ENCODE results near the gene LRRC4C. TPM values are rescaled to one million over a fixed set of nuclear protein-coding genes. Genes with fewer than 3 reads are reported as not detected.

The LRRC4C gene
- total RNA-seq, 1 donor from 2014 or later: 16.9 TPM

GRCh38 chr11:41113160-41113559 lies 346.3 kb downstream of the LRRC4C start:
- Mint-ChIP-seq H3K9me3 (no peaks in the 10 kb centered on the region), H3K4me3 (no peak overlapping the region), H3K27me3 (ENCODE audit: low read depth) (peaks cover 18% of the 10 kb centered on the region), H3K27ac (no peak overlapping the region), H3K4me1 (peaks cover 6% of the 10 kb centered on the region), H3K36me3 (no peaks in the 10 kb centered on the region)
- DNase-seq (ENCODE audit: low spot score in 2 of 2, unreplicated experiment in 2 of 2): no peak
- no peak for TF ChIP-seq CTCF (IDR thresholded peaks at IDR 0.05; ENCODE audit: unreplicated experiment)

GRCh38 chr11:41110527-41110926 lies 348.9 kb downstream of the LRRC4C start:
- TF ChIP-seq CTCF (IDR thresholded peaks at IDR 0.05; ENCODE audit: unreplicated experiment): no peak
- no peaks in the 10 kb centered on the region for H3K9me3 Mint-ChIP-seq
- H3K27me3 Mint-ChIP-seq (ENCODE audit: low read depth): peaks cover 14% of the 10 kb centered on the region
- no peak overlapping the region for H3K4me3 Mint-ChIP-seq
- no peak for DNase-seq (ENCODE audit: low spot score in 2 of 2, unreplicated experiment in 2 of 2)
- no peaks in the 10 kb centered on the region for H3K36me3 Mint-ChIP-seq
- no peak overlapping the region for H3K27ac Mint-ChIP-seq
- peaks cover 6% of the 10 kb centered on the region for H3K4me1 Mint-ChIP-seq

- H3K4me3 Mint-ChIP-seq: no peak overlapping the region
- TF ChIP-seq CTCF (IDR thresholded peaks at IDR 0.05; ENCODE audit: unreplicated experiment): no peak
- H3K27ac Mint-ChIP-seq: no peak overlapping the region
- DNase-seq (ENCODE audit: low spot score in 2 of 2, unreplicated experiment in 2 of 2): no peak
- H3K27me3 Mint-ChIP-seq (ENCODE audit: low read depth): no peaks in the 10 kb centered on the region
- no peaks in the 10 kb centered on the region for H3K4me1 Mint-ChIP-seq
- peaks cover 3% of the 10 kb centered on the region for H3K9me3 Mint-ChIP-seq
- no peaks in the 10 kb centered on the region for H3K36me3 Mint-ChIP-seq
Observed at GRCh38 chr11:41102471-41102870, 357.0 kb downstream of the LRRC4C start.

GRCh38 chr11:41099654-41100053 lies 359.8 kb downstream of the LRRC4C start:
- Mint-ChIP-seq H3K4me1 (no peaks in the 10 kb centered on the region), H3K27me3 (ENCODE audit: low read depth) (peaks cover 2% of the 10 kb centered on the region), H3K27ac (no peak overlapping the region), H3K36me3 (no peaks in the 10 kb centered on the region), H3K9me3 (peaks cover 3% of the 10 kb centered on the region), H3K4me3 (no peak overlapping the region)
- no peak for DNase-seq (ENCODE audit: low spot score in 2 of 2, unreplicated experiment in 2 of 2)
- TF ChIP-seq CTCF (IDR thresholded peaks at IDR 0.05; ENCODE audit: unreplicated experiment): no peak

- H3K27me3 Mint-ChIP-seq (ENCODE audit: low read depth): peaks cover 1% of the 10 kb centered on the region
- H3K36me3 Mint-ChIP-seq: no peaks in the 10 kb centered on the region
- H3K27ac Mint-ChIP-seq: no peak overlapping the region
- H3K4me3 Mint-ChIP-seq: no peak overlapping the region
- H3K9me3 Mint-ChIP-seq: no peaks in the 10 kb centered on the region
- DNase-seq (ENCODE audit: low spot score in 2 of 2, unreplicated experiment in 2 of 2): no peak
- TF ChIP-seq CTCF (IDR thresholded peaks at IDR 0.05; ENCODE audit: unreplicated experiment): no peak
- peaks cover 13% of the 10 kb centered on the region for H3K4me1 Mint-ChIP-seq
Observed at GRCh38 chr11:41085123-41085522, 374.3 kb downstream of the LRRC4C start.

GRCh38 chr11:41081756-41082285 lies 377.6 kb downstream of the LRRC4C start:
- Mint-ChIP-seq H3K36me3 (no peaks in the 10 kb centered on the region), H3K4me3 (no peak overlapping the region), H3K27ac (no peak overlapping the region), H3K27me3 (ENCODE audit: low read depth) (peaks cover 1% of the 10 kb centered on the region), H3K9me3 (peaks cover 5% of the 10 kb centered on the region), H3K4me1 (peaks cover 4% of the 10 kb centered on the region)
- TF ChIP-seq CTCF (IDR thresholded peaks at IDR 0.05; ENCODE audit: unreplicated experiment): no peak
- DNase-seq (ENCODE audit: low spot score in 2 of 2, unreplicated experiment in 2 of 2): no peak

Measured in mesothelial cell of epicardium (in vitro differentiated cells).